HCT116 (cell line): ENCODE measurements around the gene CD44. TPM values are rescaled to one million over a fixed set of nuclear protein-coding genes. Genes with fewer than 3 reads are reported as not detected.

Experiments used
- ATAC-seq: fragments of 200-7000 bp; cut with Tn5 transposase; 2 replicates; pipeline ENCODE4 v1.9.1; 2020; ENCODE audit warnings: mild to moderate bottlenecking, moderate library complexity
- BruUV-seq: library from RNA; stranded (reverse); fragments of 400-500 nt; replicated peaks from 2 replicates; lab custom pipeline; 2021; lab: Mats Ljungman, UMichigan
- CTCF ChIA-PET: fragments of 300-600 bp; sonication (Branson Sonifier 250); formaldehyde crosslinking; loops from one replicate; lab custom pipeline; 2021; ENCODE audit warnings: antibody characterized with exemption; lab: Charles Lee
- POLR2A ChIA-PET: fragments of 300-600, 350-600 bp; sonication (Branson Sonifier 250); formaldehyde crosslinking; loops from one replicate; lab custom pipeline; 2021; ENCODE audit warnings: antibody characterized with exemption; lab: Charles Lee
- RAD21 ChIA-PET, 2 experiments: fragments of 300-600 bp; sonication (Branson Sonifier 250); formaldehyde crosslinking; loops; one replicate each; lab custom pipeline; 2023; ENCODE audit warnings: low total read pairs in 2 of 2; ENCODE audit not compliant: uncharacterized antibody in 2 of 2, unreplicated experiment in 2 of 2, low non-redundant PET in 1 of 2; lab: Charles Lee
- DNase-seq: peaks from one replicate; pipeline ENCODE4 v3.0.0-alpha.2; 2010; ENCODE audit warnings: low read depth, low spot score
- H2AFZ ChIP-seq: fragments of 200-600 bp; shearing (Covaris generic), sonication (generic); 2 replicates; pipeline ENCODE4 v1.6.1; 2017; ENCODE audit warnings: low read depth, mixed run types, mixed read lengths, antibody characterized with exemption, low read length; ENCODE audit not compliant: poor library complexity, severe bottlenecking
- H3K27ac ChIP-seq: 2 replicates; pipeline ENCODE4 v1.5.1; 2012; ENCODE audit warnings: low read depth, low read length
- H3K27me3 ChIP-seq: fragments of 200-600 bp; sonication (generic); 2 replicates; pipeline ENCODE4 v1.6.1; 2016; ENCODE audit warnings: mixed run types, low read length, mixed read lengths; ENCODE audit not compliant: insufficient read depth
- H3K36me3 ChIP-seq, 2 experiments: fragments of 200-500 bp in 1 of 2; fragments of 200-600 bp in 1 of 2; sonication (Bioruptor generic) in 1 of 2; sonication (generic) in 1 of 2; 2 replicates each; pipeline versions ENCODE4 v1.5.1 to v1.6.1; 2014 to 2016; ENCODE audit warnings: low read length in 2 of 2, inconsistent platforms in 1 of 2, mixed read lengths in 1 of 2, mixed run types in 1 of 2; ENCODE audit not compliant: insufficient read depth in 2 of 2, control insufficient read depth in 1 of 2
- H3K4me1 ChIP-seq, 2 experiments: fragments of 200-600 bp in 1 of 2; sonication (generic) in 1 of 2; 2 replicates each; pipeline versions ENCODE4 v1.5.1 to v1.6.1; 2012 to 2017; ENCODE audit warnings: low read length in 2 of 2, inconsistent platforms in 1 of 2, mild to moderate bottlenecking in 1 of 2, mixed read lengths in 1 of 2, mixed run types in 1 of 2, moderate library complexity in 1 of 2; ENCODE audit not compliant: insufficient read depth in 2 of 2, control insufficient read depth in 1 of 2
- H3K4me2 ChIP-seq: fragments of 200-600 bp; sonication (generic); 2 replicates; pipeline ENCODE4 v1.6.1; 2017; ENCODE audit warnings: mixed run types, low read length, mixed read lengths
- H3K4me3 ChIP-seq, 2 experiments: fragments of 200-600 bp in 1 of 2; sonication (generic) in 1 of 2; replicated peaks in 1 of 2; 2 replicates each; pipeline ENCODE4 v1.5.1; 2011 to 2016; ENCODE audit warnings: low read length in 2 of 2, control low read depth in 1 of 2, low read depth in 1 of 2, mild to moderate bottlenecking in 1 of 2, mixed read lengths in 1 of 2, mixed run types in 1 of 2
- H3K79me2 ChIP-seq: fragments of 200-600 bp; sonication (generic); 2 replicates; pipeline ENCODE4 v1.6.1; 2017; ENCODE audit warnings: mild to moderate bottlenecking, mixed run types, low read length, moderate library complexity, mixed read lengths; ENCODE audit not compliant: insufficient read depth
- H3K9ac ChIP-seq: fragments of 200-600 bp; sonication (generic); 2 replicates; pipeline ENCODE4 v1.6.1; 2016; ENCODE audit warnings: low read length, mixed read lengths
- H3K9me2 ChIP-seq: fragments of 200-600 bp; sonication (generic), shearing (Covaris generic); 2 replicates; pipeline ENCODE4 v1.6.1; 2017; ENCODE audit warnings: mixed run types, mild to moderate bottlenecking, moderate library complexity; ENCODE audit not compliant: insufficient read depth
- H3K9me3 ChIP-seq, 2 experiments: fragments of 200-500 bp in 1 of 2; fragments of 200-600 bp in 1 of 2; sonication (Bioruptor generic) in 1 of 2; sonication (generic) in 1 of 2; 2 replicates each; pipeline ENCODE4 v1.6.1; 2014 to 2017; ENCODE audit warnings: low read length in 2 of 2, mixed read lengths in 2 of 2, inconsistent platforms in 1 of 2, low read depth in 1 of 2, mild to moderate bottlenecking in 1 of 2, mixed run types in 1 of 2, moderate library complexity in 1 of 2; ENCODE audit not compliant: control insufficient read depth in 1 of 2, insufficient read depth in 1 of 2
- H4K20me1 ChIP-seq: fragments of 200-600 bp; sonication (generic), shearing (Covaris generic); 2 replicates; pipeline ENCODE4 v1.6.1; 2017; ENCODE audit warnings: mixed run types, mild to moderate bottlenecking, moderate library complexity; ENCODE audit not compliant: insufficient read depth
- ATF3 ChIP-seq: IDR thresholded peaks from 2 replicates; pipeline ENCODE4 v1.6.1; 2012
- CBX3 ChIP-seq: IDR thresholded peaks from 2 replicates; pipeline ENCODE4 v1.6.1; 2012; ENCODE audit warnings: low read depth
- CEBPB ChIP-seq: IDR thresholded peaks from 2 replicates; pipeline ENCODE4 v1.6.1; 2012; ENCODE audit warnings: low read depth
- EGR1 ChIP-seq: IDR thresholded peaks from 2 replicates; pipeline ENCODE4 v1.6.1; 2012; ENCODE audit warnings: low read depth
- ELF1 ChIP-seq: IDR thresholded peaks from 2 replicates; pipeline ENCODE4 v1.6.1; 2012; ENCODE audit warnings: low read depth, borderline replicate concordance
- EZH2phosphoT487 ChIP-seq: fragments of 200-600 bp; IDR thresholded peaks from 2 replicates; pipeline ENCODE4 v1.6.1; 2018; ENCODE audit warnings: antibody characterized with exemption, borderline replicate concordance
- FOSL1 ChIP-seq: IDR thresholded peaks from 2 replicates; pipeline ENCODE4 v1.6.1; 2012; ENCODE audit warnings: low read depth
- JUND ChIP-seq: IDR thresholded peaks from 2 replicates; pipeline ENCODE4 v1.6.1; 2012
- MAX ChIP-seq: IDR thresholded peaks from 2 replicates; pipeline ENCODE4 v1.6.1; 2012
- POLR2A ChIP-seq: IDR thresholded peaks from 2 replicates; pipeline ENCODE4 v1.7.0; 2011; ENCODE audit warnings: borderline replicate concordance; ENCODE audit not compliant: insufficient read depth, insufficient read length; ENCODE audit errors: extremely low read depth
- POLR2AphosphoS5 ChIP-seq: IDR thresholded peaks from 2 replicates; pipeline ENCODE4 v1.6.1; 2011; ENCODE audit warnings: mild to moderate bottlenecking, low read depth, low read length, moderate library complexity
- REST ChIP-seq: IDR thresholded peaks from 2 replicates; pipeline ENCODE4 v1.6.1; 2012; ENCODE audit warnings: low read depth
- SIN3A ChIP-seq: IDR thresholded peaks from 2 replicates; pipeline ENCODE4 v1.6.1; 2012; ENCODE audit warnings: low read depth
- SP1 ChIP-seq: IDR thresholded peaks from 2 replicates; pipeline ENCODE4 v1.6.1; 2012; ENCODE audit warnings: low read depth
- SRF ChIP-seq: IDR thresholded peaks from 2 replicates; pipeline ENCODE4 v1.6.1; 2012; ENCODE audit warnings: low read depth
- YY1 ChIP-seq: IDR thresholded peaks from 2 replicates; pipeline ENCODE4 v1.6.1; 2011; ENCODE audit warnings: low read length, low read depth, moderate library complexity, mild to moderate bottlenecking; ENCODE audit not compliant: insufficient replicate concordance; ENCODE audit errors: extremely low read depth
- ZFX ChIP-seq: fragments of 450-650 bp; IDR thresholded peaks from 2 replicates; pipeline ENCODE4 v1.6.1; 2017
- ZNF274 ChIP-seq: fragments of 200-500 bp; sonication (Bioruptor generic); IDR thresholded peaks from 2 replicates; pipeline ENCODE4 v1.6.1; 2014; ENCODE audit warnings: mild to moderate bottlenecking, low read depth, low read length, inconsistent platforms
- intact Hi-C: fragments of 100-400 bp; cut with micrococcal nuclease; formaldehyde crosslinking; loops from 2 replicates; pipeline ENCODE4 v1.10.0; 2022
- total RNA-seq: library from RNA; stranded (reverse); gene quantifications from one replicate; pipeline ENCODE4 v1.2.1, GENCODE V29; 2021; ENCODE audit not compliant: unreplicated experiment

CD44 gene
- total RNA-seq, 1 experiment from 2014 or later, result 742 TPM

- no peak overlapping the region for H3K27ac ChIP-seq
- H3K4me1 ChIP-seq, result no peaks in the 10 kb centered on the region
- H3K4me2 ChIP-seq, result no peak overlapping the region
- no peaks in the 10 kb centered on the region for H3K9me3 ChIP-seq
- ChIA-PET RAD21 (no interaction called here), CTCF (no interaction called here), POLR2A (no interaction called here)
- H3K79me2 ChIP-seq, result no peaks in the 10 kb centered on the region
- no peaks in the 10 kb centered on the region for H4K20me1 ChIP-seq
- no peak overlapping the region for H2AFZ ChIP-seq
- H3K27me3 ChIP-seq, result no peaks in the 10 kb centered on the region
- H3K36me3 ChIP-seq, result no peaks in the 10 kb centered on the region
- H3K9me2 ChIP-seq, result no peaks in the 10 kb centered on the region
- TF ChIP-seq ZFX (no peak), ATF3 (no peak), JUND (no peak), SRF (no peak), CBX3 (no peak), CEBPB (no peak), EZH2phosphoT487 (no peak), POLR2A (no peak)
- no peak overlapping the region for H3K9ac ChIP-seq
- no peak overlapping the region for H3K4me3 ChIP-seq
- intact Hi-C loops, result no loop called here
- no peak for DNase-seq
- no TSS peak for BruUV-seq
- ATAC-seq, result no peak
These were observed 141.8 kb downstream of the CD44 start for GRCh38 chr11:35280727-35281126.

- H3K9ac ChIP-seq, result no peak overlapping the region
- DNase-seq (no peak), ATAC-seq (no peak)
- RAD21 ChIA-PET, result no interaction called here
- H3K9me2 ChIP-seq, result no peaks in the 10 kb centered on the region
- no peaks in the 10 kb centered on the region for H3K36me3 ChIP-seq
- CTCF ChIA-PET, result no interaction called here
- H3K4me1 ChIP-seq, result no peaks in the 10 kb centered on the region
- POLR2A ChIA-PET, result no interaction called here
- H3K27me3 ChIP-seq, result no peaks in the 10 kb centered on the region
- H3K27ac ChIP-seq, result no peak overlapping the region
- no peak overlapping the region for H3K4me2 ChIP-seq
- no peaks in the 10 kb centered on the region for H4K20me1 ChIP-seq
- no peaks in the 10 kb centered on the region for H3K79me2 ChIP-seq
- H3K4me3 ChIP-seq, result no peak overlapping the region
- BruUV-seq, result no TSS peak
- no peaks in the 10 kb centered on the region for H3K9me3 ChIP-seq
- intact Hi-C loops, result no loop called here
- no peak overlapping the region for H2AFZ ChIP-seq
- TF ChIP-seq FOSL1 (no peak), YY1 (no peak), REST (no peak), POLR2AphosphoS5 (no peak), ZFX (no peak), CEBPB (no peak), ELF1 (no peak), SIN3A (no peak), SP1 (no peak), JUND (no peak), MAX (no peak), EGR1 (no peak), ZNF274 (no peak), SRF (no peak)
These were observed 142.3 kb downstream of the CD44 start for GRCh38 chr11:35281169-35281688.
